ENCODE results near the gene CA5A. TPM values are rescaled to one million over a fixed set of nuclear protein-coding genes. Genes with fewer than 3 reads are reported as not detected.
"Not testable (repeated sequence)": the region's sequence is repeated elsewhere in the genome, so short reads cannot be mapped to it uniquely, and the experiment has no call there.

Gene CA5A
- total RNA-seq, 1 experiment from 2014 or later, result not detected

DNA sequence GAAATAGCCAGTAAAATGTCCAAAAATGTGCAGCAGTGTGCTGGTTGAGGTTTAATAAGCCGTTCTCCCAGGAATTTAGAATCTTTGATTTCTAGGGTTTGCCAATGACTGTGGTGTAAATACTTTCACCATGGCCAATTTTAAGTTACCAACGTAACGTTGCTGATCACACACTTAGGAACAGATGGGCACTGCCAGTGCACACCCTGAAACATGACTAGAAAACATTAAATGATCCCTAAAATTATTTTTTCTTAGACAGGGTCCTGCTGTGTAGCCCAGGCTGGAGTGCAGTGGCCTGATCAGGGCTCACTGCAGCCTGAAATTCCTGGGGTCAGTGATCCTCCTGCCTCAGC is 3.2 kb downstream of the CA5A start:
- Mint-ChIP-seq H3K36me3 (ENCODE audit: insufficient read depth, unreplicated experiment) (no peaks in the 10 kb centered on the region), H3K27me3 (ENCODE audit: unreplicated experiment) (no peaks in the 10 kb centered on the region), H3K27ac (ENCODE audit: unreplicated experiment) (no peak overlapping the region), H3K4me1 (ENCODE audit: low read depth, unreplicated experiment) (no peaks in the 10 kb centered on the region), H3K9me3 (ENCODE audit: low read depth, unreplicated experiment) (no peaks in the 10 kb centered on the region), H3K4me3 (ENCODE audit: low read depth, unreplicated experiment) (no peak overlapping the region)
- intact Hi-C loops (cut with micrococcal nuclease; ENCODE audit: unreplicated experiment), result no loop called here
- CTCF ChIA-PET, result no interaction called here
- no peak for DNase-seq
- no TSS peak for BruUV-seq (replicated peaks)
- no peak for TF ChIP-seq CTCF (IDR thresholded peaks at IDR 0.05; ENCODE audit: unreplicated experiment)

DNA sequence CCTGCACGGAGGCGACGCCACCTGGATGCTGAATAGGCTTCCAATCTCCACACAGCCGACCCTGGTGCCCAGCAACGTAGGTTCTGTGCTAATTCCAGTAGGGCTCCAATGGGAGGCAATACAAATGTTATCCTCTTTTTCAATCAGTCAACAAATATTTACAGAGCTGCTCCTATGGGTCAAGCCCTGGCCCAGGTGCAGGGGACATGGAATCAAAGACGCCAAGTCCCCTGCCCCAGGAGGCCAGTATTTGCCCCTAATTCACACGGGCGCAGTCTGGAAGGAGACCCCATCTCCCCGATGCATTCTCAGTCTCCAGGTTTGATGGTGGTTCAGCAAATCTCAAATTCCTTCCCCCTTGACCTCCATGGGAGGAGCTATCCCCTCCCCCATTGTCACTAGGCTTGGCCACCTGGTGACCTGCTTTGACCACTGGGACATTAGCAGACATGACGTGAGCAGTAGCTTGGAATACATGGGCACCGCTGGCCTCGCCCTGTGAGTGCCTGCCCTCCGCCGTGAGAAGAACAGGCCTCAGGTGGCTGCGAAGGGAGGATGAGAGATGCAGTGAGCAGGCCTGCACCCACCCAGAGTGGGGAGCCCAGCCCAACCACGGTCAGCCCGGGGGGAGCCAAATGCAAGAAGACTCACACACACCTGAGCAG is 3.7 kb downstream of the CA5A start:
- H3K36me3 Mint-ChIP-seq (ENCODE audit: insufficient read depth, unreplicated experiment); H3K27me3 Mint-ChIP-seq (ENCODE audit: unreplicated experiment); H3K27ac Mint-ChIP-seq (ENCODE audit: unreplicated experiment); BruUV-seq (replicated peaks); DNase-seq; H3K4me3 Mint-ChIP-seq (ENCODE audit: low read depth, unreplicated experiment); CTCF ChIA-PET; H3K4me1 Mint-ChIP-seq (ENCODE audit: low read depth, unreplicated experiment); H3K9me3 Mint-ChIP-seq (ENCODE audit: low read depth, unreplicated experiment); intact Hi-C loops (cut with micrococcal nuclease; ENCODE audit: unreplicated experiment): not testable (repeated sequence)

GRCh38 chr16:87931504-87931903 is 4.8 kb downstream of the CA5A start:
- CTCF ChIA-PET, result no interaction called here
- BruUV-seq (replicated peaks), result no TSS peak
- no peaks in the 10 kb centered on the region for H3K4me1 Mint-ChIP-seq (ENCODE audit: low read depth, unreplicated experiment)
- no peak for TF ChIP-seq CTCF (IDR thresholded peaks at IDR 0.05; ENCODE audit: unreplicated experiment)
- intact Hi-C loops (cut with micrococcal nuclease; ENCODE audit: unreplicated experiment), result no loop called here
- H3K36me3 Mint-ChIP-seq (ENCODE audit: insufficient read depth, unreplicated experiment), result no peaks in the 10 kb centered on the region
- H3K4me3 Mint-ChIP-seq (ENCODE audit: low read depth, unreplicated experiment), result no peak overlapping the region
- peaks cover 7% of the 10 kb centered on the region for H3K27me3 Mint-ChIP-seq (ENCODE audit: unreplicated experiment)
- no peak overlapping the region for H3K27ac Mint-ChIP-seq (ENCODE audit: unreplicated experiment)
- DNase-seq, result no peak
- no peaks in the 10 kb centered on the region for H3K9me3 Mint-ChIP-seq (ENCODE audit: low read depth, unreplicated experiment)

- no TSS peak for BruUV-seq (replicated peaks)
- peak; percentile 37 for DNase-seq
- Mint-ChIP-seq H3K36me3 (ENCODE audit: insufficient read depth, unreplicated experiment) (no peaks in the 10 kb centered on the region), H3K9me3 (ENCODE audit: low read depth, unreplicated experiment) (no peaks in the 10 kb centered on the region), H3K27me3 (ENCODE audit: unreplicated experiment) (peaks cover 17% of the 10 kb centered on the region), H3K4me3 (ENCODE audit: low read depth, unreplicated experiment) (no peak overlapping the region), H3K27ac (ENCODE audit: unreplicated experiment) (no peak overlapping the region), H3K4me1 (ENCODE audit: low read depth, unreplicated experiment) (no peaks in the 10 kb centered on the region)
- CTCF ChIA-PET, result interaction anchor here (0.6 to 1.2 kb wide), 5 partner anchors 11 to 83 kb away, joined by 3 to 4 read pairs (median 3); no protein-coding TSS in a partner anchor
- intact Hi-C loops (cut with micrococcal nuclease; ENCODE audit: unreplicated experiment), result no loop called here
- peak; percentile 42 for TF ChIP-seq CTCF (IDR thresholded peaks at IDR 0.05; ENCODE audit: unreplicated experiment)
These were observed 5.9 kb downstream of the CA5A start for GRCh38 chr16:87930456-87930855.

GRCh38 chr16:87929986-87930385 is 6.3 kb downstream of the CA5A start:
- Mint-ChIP-seq H3K36me3 (ENCODE audit: insufficient read depth, unreplicated experiment) (no peaks in the 10 kb centered on the region), H3K4me1 (ENCODE audit: low read depth, unreplicated experiment) (no peaks in the 10 kb centered on the region), H3K27me3 (ENCODE audit: unreplicated experiment) (peaks cover 22% of the 10 kb centered on the region), H3K4me3 (ENCODE audit: low read depth, unreplicated experiment) (no peak overlapping the region), H3K9me3 (ENCODE audit: low read depth, unreplicated experiment) (no peaks in the 10 kb centered on the region), H3K27ac (ENCODE audit: unreplicated experiment) (no peak overlapping the region)
- intact Hi-C loops (cut with micrococcal nuclease; ENCODE audit: unreplicated experiment), result no loop called here
- no TSS peak for BruUV-seq (replicated peaks)
- DNase-seq, result no peak
- CTCF ChIA-PET, result interaction anchor here (0.7 to 1.2 kb wide), 2 partner anchors 15 to 47 kb away, joined by 4 to 7 read pairs; no protein-coding TSS in a partner anchor
- TF ChIP-seq CTCF (IDR thresholded peaks at IDR 0.05; ENCODE audit: unreplicated experiment), result no peak
